HEK293T (cell line): ENCODE data around the gene C16orf89.
"Not testable (repeated sequence)": the region's sequence is repeated elsewhere in the genome, so short reads cannot be mapped to it uniquely, and the experiment has no call there.

Source experiments
- ARNT ChIP-seq: fragments of 450-650 bp; IDR thresholded peaks from 2 replicates; pipeline ENCODE4 v1.6.1; 2017; ENCODE audit warnings: mild to moderate bottlenecking
- ELF4 ChIP-seq: fragments of 450-650 bp; IDR thresholded peaks from 2 replicates; pipeline ENCODE4 v1.6.1; 2017; ENCODE audit warnings: antibody characterized with exemption
- FOXK2 ChIP-seq: fragments of 450-650 bp; IDR thresholded peaks from 2 replicates; pipeline ENCODE4 v1.6.1; 2016; ENCODE audit warnings: mild to moderate bottlenecking
- NFRKB ChIP-seq: fragments of 450-650 bp; IDR thresholded peaks from 2 replicates; pipeline ENCODE4 v1.6.1; 2016; ENCODE audit warnings: mild to moderate bottlenecking, moderate library complexity
- SUZ12 ChIP-seq: fragments of 450-650 bp; IDR thresholded peaks from 2 replicates; pipeline ENCODE4 v1.6.1; 2016; ENCODE audit warnings: mild to moderate bottlenecking
- TARDBP ChIP-seq: fragments of 450-650 bp; IDR thresholded peaks from 2 replicates; pipeline ENCODE4 v1.6.1; 2016

- TF ChIP-seq FOXK2, ELF4, ARNT, TARDBP, SUZ12, NFRKB: not testable (repeated sequence)
Observed at GRCh38 chr16:5097061-5097469, 31.3 kb upstream of the C16orf89 start.
